Karpas-422 (cell line): ENCODE measurements around the gene TNKS2. TPM values are rescaled to one million over a fixed set of nuclear protein-coding genes. Genes with fewer than 3 reads are reported as not detected.
"Not testable (repeated sequence)": the region's sequence is repeated elsewhere in the genome, so short reads cannot be mapped to it uniquely, and the experiment has no call there.

Experiments used
- DNase-seq: peaks from one replicate; pipeline ENCODE4 v3.0.0-alpha.2; 2015
- H2AFZ ChIP-seq: fragments of 200-600 bp; sonication (generic); 2 replicates; pipeline ENCODE4 v1.6.1; 2014; ENCODE audit warnings: antibody characterized with exemption, low read length, mixed read lengths
- H3K27ac ChIP-seq: fragments of 200-600 bp; sonication (generic); 2 replicates; pipeline ENCODE4 v1.5.1; 2014; ENCODE audit warnings: mild to moderate bottlenecking, low read length, moderate library complexity
- H3K27me3 ChIP-seq: fragments of 200-600 bp; sonication (generic); 2 replicates; pipeline ENCODE4 v1.6.1; 2014; ENCODE audit warnings: low read length, mixed read lengths
- H3K36me3 ChIP-seq: fragments of 200-600 bp; sonication (generic); 2 replicates; pipeline ENCODE4 v1.6.1; 2014; ENCODE audit warnings: low read length, mixed read lengths; ENCODE audit not compliant: insufficient read depth
- H3K4me1 ChIP-seq: fragments of 200-600 bp; sonication (generic); 2 replicates; pipeline ENCODE4 v1.6.1; 2014; ENCODE audit warnings: mild to moderate bottlenecking, low read length, mixed read lengths
- H3K4me2 ChIP-seq: fragments of 200-600 bp; sonication (generic); 2 replicates; pipeline ENCODE4 v1.6.1; 2014; ENCODE audit warnings: low read length, low read depth, mild to moderate bottlenecking; ENCODE audit not compliant: poor library complexity, severe bottlenecking
- H3K4me3 ChIP-seq: fragments of 200-600 bp; sonication (generic); 2 replicates; pipeline ENCODE4 v1.5.1; 2014; ENCODE audit warnings: mild to moderate bottlenecking, antibody characterized with exemption, low read length, mixed read lengths
- H3K79me2 ChIP-seq: fragments of 200-600 bp; sonication (generic); 2 replicates; pipeline ENCODE4 v1.6.1; 2014; ENCODE audit warnings: mild to moderate bottlenecking, low read length, mixed read lengths
- H3K9ac ChIP-seq: fragments of 200-600 bp; sonication (generic); 2 replicates; pipeline ENCODE4 v1.6.0; 2014; ENCODE audit warnings: low read length
- H3K9me2 ChIP-seq: fragments of 200-600 bp; sonication (generic), shearing (Covaris generic); replicated peaks from 2 replicates; pipeline ENCODE4 v1.6.0; 2014; ENCODE audit warnings: mild to moderate bottlenecking, low read length, moderate library complexity; ENCODE audit not compliant: insufficient read depth
- H3K9me3 ChIP-seq: fragments of 300-700, 200-600 bp; sonication (generic); 2 replicates; pipeline ENCODE4 v1.6.1; 2014; ENCODE audit warnings: low read length, mixed read lengths
- H4K20me1 ChIP-seq: fragments of 200-600 bp; sonication (generic); 2 replicates; pipeline ENCODE4 v1.6.1; 2014; ENCODE audit warnings: mild to moderate bottlenecking, antibody characterized with exemption, low read length, low read depth; ENCODE audit not compliant: insufficient read depth
- total RNA-seq: library from RNA; depleted of rRNA; stranded (reverse); fragments of >200 nt; shearing (Covaris generic); gene quantifications from 2 replicates; pipeline ENCODE4 v1.2.3, GENCODE V29; 2014; ENCODE audit warnings: low replicate concordance; rRNA removed

Gene TNKS2
- total RNA-seq: 19.6 and 23.6 TPM in 2 replicates

GRCh38 chr10:91797874-91798648 is at the start of gene TNKS2:
TNKS2 (plus strand) TSS chr10:91798426; CDS start chr10:91798691, 265 bp downstream.
- Histone ChIP-seq H2AFZ (0 out of 2 replicates have a peak within 1 kb of the TSS, but pooled peaks have one; percentile 60), H3K4me3 (peak within 1 kb of the TSS; percentile 90), H3K27ac (peak within 1 kb of the TSS; percentile 76), H3K4me2 (peak within 1 kb of the TSS; percentile 85), H3K9ac (peak within 1 kb of the TSS; percentile 86), H3K27me3 (no peaks in the 10 kb centered on the region), H3K9me2 (no peaks in the 10 kb centered on the region), H3K79me2 (peaks cover 54% of the 10 kb centered on the region), H4K20me1 (no peaks in the 10 kb centered on the region), H3K36me3 (0 out of 2 replicates have a peak, but pooled peaks cover 4% of the 10 kb centered on the region), H3K9me3 (no peaks in the 10 kb centered on the region), H3K4me1 (peaks cover 33% of the 10 kb centered on the region)
- DNase-seq: peak; percentile 95

- not testable (repeated sequence) for H3K4me2 ChIP-seq, H3K27me3 ChIP-seq, H4K20me1 ChIP-seq, H3K4me1 ChIP-seq, H2AFZ ChIP-seq, H3K27ac ChIP-seq, H3K9me2 ChIP-seq, H3K79me2 ChIP-seq, H3K4me3 ChIP-seq, H3K9me3 ChIP-seq, H3K9ac ChIP-seq, H3K36me3 ChIP-seq, DNase-seq
These were observed 48.6 kb upstream of the TNKS2 start for GRCh38 chr10:91749592-91749991.

DNA sequence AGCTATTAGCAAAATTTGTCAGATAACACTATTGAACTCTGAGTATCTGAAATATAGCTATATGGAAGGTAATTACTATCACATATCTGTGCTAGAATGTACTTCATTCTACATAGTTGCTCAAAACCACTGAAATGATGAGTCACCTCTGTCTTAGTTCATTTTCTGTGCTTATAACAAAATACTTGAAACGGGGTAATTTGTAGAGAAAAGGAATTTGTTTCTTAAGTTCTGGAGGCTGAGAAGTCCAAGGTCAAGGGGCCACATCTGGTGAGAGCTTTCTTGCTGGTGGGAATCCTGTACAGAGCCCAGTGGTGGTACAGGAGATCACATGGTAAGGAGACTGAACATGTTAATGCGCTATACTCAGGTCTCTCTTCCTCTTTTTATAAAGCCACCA is 41.9 kb upstream of the TNKS2 start:
- H2AFZ ChIP-seq: no peak overlapping the region
- H3K9ac ChIP-seq: no peak overlapping the region
- no peak for DNase-seq
- H4K20me1 ChIP-seq: no peaks in the 10 kb centered on the region
- H3K27ac ChIP-seq: no peak overlapping the region
- no peak overlapping the region for H3K4me2 ChIP-seq
- no peaks in the 10 kb centered on the region for H3K4me1 ChIP-seq
- no peaks in the 10 kb centered on the region for H3K27me3 ChIP-seq
- H3K9me2 ChIP-seq: no peaks in the 10 kb centered on the region
- no peaks in the 10 kb centered on the region for H3K79me2 ChIP-seq
- no peaks in the 10 kb centered on the region for H3K36me3 ChIP-seq
- H3K4me3 ChIP-seq: no peak overlapping the region
- no peaks in the 10 kb centered on the region for H3K9me3 ChIP-seq

GRCh38 chr10:91758303-91759146 is 39.7 kb upstream of the TNKS2 start:
- Histone ChIP-seq H2AFZ (no peak overlapping the region), H3K4me3 (no peak overlapping the region), H3K4me1 (no peaks in the 10 kb centered on the region), H3K36me3 (no peaks in the 10 kb centered on the region), H3K9me3 (no peaks in the 10 kb centered on the region), H3K79me2 (no peaks in the 10 kb centered on the region), H3K4me2 (no peak overlapping the region), H4K20me1 (no peaks in the 10 kb centered on the region), H3K9ac (no peak overlapping the region), H3K27me3 (no peaks in the 10 kb centered on the region), H3K9me2 (no peaks in the 10 kb centered on the region), H3K27ac (no peak overlapping the region)
- peak; percentile 74 for DNase-seq

DNA sequence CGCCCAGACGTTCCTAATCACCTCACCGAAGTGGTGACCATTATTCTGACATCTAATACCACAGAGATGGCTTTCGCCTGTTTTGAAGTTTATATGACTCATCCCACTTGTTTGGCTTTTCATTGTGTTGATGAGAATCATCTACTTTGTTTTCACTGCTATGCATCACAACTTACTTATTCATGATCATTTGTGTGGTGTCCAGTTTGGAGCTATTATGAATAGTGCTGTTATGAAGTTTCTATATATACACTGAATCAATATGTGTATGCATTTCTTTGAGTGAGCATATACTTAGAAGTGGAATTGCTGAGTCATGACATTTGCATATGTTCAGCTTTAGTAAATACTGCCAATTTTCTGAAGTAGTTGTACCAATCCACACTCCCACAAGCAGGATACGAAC is 38.6 kb upstream of the TNKS2 start:
- no peaks in the 10 kb centered on the region for H4K20me1 ChIP-seq
- no peak for DNase-seq
- no peaks in the 10 kb centered on the region for H3K79me2 ChIP-seq
- H2AFZ ChIP-seq: no peak overlapping the region
- H3K9me2 ChIP-seq: no peaks in the 10 kb centered on the region
- no peak overlapping the region for H3K4me3 ChIP-seq
- H3K27ac ChIP-seq: no peak overlapping the region
- H3K4me2 ChIP-seq: no peak overlapping the region
- no peaks in the 10 kb centered on the region for H3K27me3 ChIP-seq
- no peaks in the 10 kb centered on the region for H3K36me3 ChIP-seq
- no peaks in the 10 kb centered on the region for H3K4me1 ChIP-seq
- H3K9ac ChIP-seq: no peak overlapping the region
- no peaks in the 10 kb centered on the region for H3K9me3 ChIP-seq

GRCh38 chr10:91761721-91762120 is 36.5 kb upstream of the TNKS2 start:
- Histone ChIP-seq H3K79me2 (no peaks in the 10 kb centered on the region), H4K20me1 (no peaks in the 10 kb centered on the region)

GRCh38 chr10:91762878-91763277 is 35.3 kb upstream of the TNKS2 start:
- no peak overlapping the region for H3K4me2 ChIP-seq
- no peaks in the 10 kb centered on the region for H3K36me3 ChIP-seq
- H3K79me2 ChIP-seq: no peaks in the 10 kb centered on the region
- no peaks in the 10 kb centered on the region for H3K9me2 ChIP-seq
- no peak overlapping the region for H2AFZ ChIP-seq
- H3K27ac ChIP-seq: no peak overlapping the region
- H3K9ac ChIP-seq: no peak overlapping the region
- no peak overlapping the region for H3K4me3 ChIP-seq
- no peaks in the 10 kb centered on the region for H3K4me1 ChIP-seq
- no peaks in the 10 kb centered on the region for H3K27me3 ChIP-seq
- no peak for DNase-seq
- no peaks in the 10 kb centered on the region for H3K9me3 ChIP-seq
- no peaks in the 10 kb centered on the region for H4K20me1 ChIP-seq

More at GRCh38 chr10:91761721-91762120, 36.5 kb upstream of the TNKS2 start:
- Histone ChIP-seq H3K4me1 (no peaks in the 10 kb centered on the region), H3K4me2 (no peak overlapping the region), H3K9me3 (no peaks in the 10 kb centered on the region), H3K9ac (no peak overlapping the region), H3K4me3 (no peak overlapping the region), H3K9me2 (no peaks in the 10 kb centered on the region), H3K27me3 (no peaks in the 10 kb centered on the region), H3K36me3 (no peaks in the 10 kb centered on the region), H3K27ac (no peak overlapping the region), H2AFZ (no peak overlapping the region)
- no peak for DNase-seq

- Histone ChIP-seq H3K9ac (no peak overlapping the region), H3K4me3 (no peak overlapping the region), H3K79me2 (no peaks in the 10 kb centered on the region), H2AFZ (no peak overlapping the region), H4K20me1 (no peaks in the 10 kb centered on the region), H3K27me3 (no peaks in the 10 kb centered on the region), H3K36me3 (no peaks in the 10 kb centered on the region), H3K4me1 (no peaks in the 10 kb centered on the region), H3K9me3 (no peaks in the 10 kb centered on the region), H3K4me2 (no peak overlapping the region), H3K27ac (no peak overlapping the region), H3K9me2 (no peaks in the 10 kb centered on the region)
- DNase-seq: no peak
These were observed 31.6 kb upstream of the TNKS2 start for GRCh38 chr10:91766676-91767075.
